Renal cortical epithelial cell (primary cell): ENCODE results near the gene ABHD14A. TPM values are rescaled to one million over a fixed set of nuclear protein-coding genes. Genes with fewer than 3 reads are reported as not detected.
"Not testable (repeated sequence)": the region's sequence is repeated elsewhere in the genome, so short reads cannot be mapped to it uniquely, and the experiment has no call there.

Experiments
- DNase-seq: peaks from one replicate; pipeline ENCODE4 v3.0.0-alpha.2; 2011; ENCODE audit warnings: low read depth
- total RNA-seq: library from RNA; depleted of rRNA; stranded (reverse); fragments of >200 nt; gene quantifications from 2 replicates; pipeline ENCODE4 v1.2.3, GENCODE V29; 2014

Gene ABHD14A
- 8.7 and 16.3 TPM in 2 replicates for total RNA-seq

- no peak for DNase-seq
These were observed at the start of gene ABHD14A for GRCh38 chr3:51974963-51975851. TSS of gene ABHD14A (plus strand) at chr3:51975064. CDS start at chr3:51975136, 72 bp downstream.

- DNase-seq, result no peak
These were observed 47.5 kb upstream of the ABHD14A start for GRCh38 chr3:51927061-51927977.

GRCh38 chr3:51928438-51928837 is 46.4 kb upstream of the ABHD14A start:
- DNase-seq, result no peak

GRCh38 chr3:51928981-51929380 is 45.9 kb upstream of the ABHD14A start:
- not testable (repeated sequence) for DNase-seq

DNA sequence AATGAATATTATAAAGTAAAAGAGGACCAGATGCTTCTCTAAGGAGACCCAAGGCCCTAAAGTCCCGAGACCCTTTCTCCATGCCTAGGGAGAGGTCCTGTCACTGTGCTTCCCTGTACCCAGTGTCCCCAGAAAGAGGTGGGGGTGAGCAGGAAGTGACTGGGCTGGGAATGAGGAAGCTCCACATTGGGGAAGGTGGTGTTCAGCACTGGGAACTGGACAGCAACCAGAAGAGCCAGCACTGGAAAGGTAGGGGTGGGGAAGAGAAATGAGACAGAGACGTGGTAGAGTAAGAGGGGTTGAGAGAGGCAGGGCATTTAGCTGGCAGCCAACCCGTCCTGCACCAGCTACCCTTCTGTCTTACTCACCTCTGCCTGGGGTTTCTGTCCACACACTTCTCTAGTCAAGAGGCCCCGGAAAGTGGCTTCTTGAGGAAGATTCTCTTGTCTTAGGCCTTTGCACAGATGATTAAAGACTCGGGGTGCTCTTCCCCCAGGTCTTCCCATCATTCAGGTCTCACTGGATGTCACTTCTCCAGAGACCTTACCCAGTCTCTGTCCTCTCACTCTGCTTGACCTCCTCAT is 45.4 kb upstream of the ABHD14A start:
- no peak for DNase-seq

GRCh38 chr3:51930439-51930838 is 44.4 kb upstream of the ABHD14A start:
- DNase-seq, result no peak

GRCh38 chr3:51931756-51932155 is 43.1 kb upstream of the ABHD14A start:
- DNase-seq, result no peak

GRCh38 chr3:51932471-51933370 is 42.1 kb upstream of the ABHD14A start:
- no peak for DNase-seq

DNA sequence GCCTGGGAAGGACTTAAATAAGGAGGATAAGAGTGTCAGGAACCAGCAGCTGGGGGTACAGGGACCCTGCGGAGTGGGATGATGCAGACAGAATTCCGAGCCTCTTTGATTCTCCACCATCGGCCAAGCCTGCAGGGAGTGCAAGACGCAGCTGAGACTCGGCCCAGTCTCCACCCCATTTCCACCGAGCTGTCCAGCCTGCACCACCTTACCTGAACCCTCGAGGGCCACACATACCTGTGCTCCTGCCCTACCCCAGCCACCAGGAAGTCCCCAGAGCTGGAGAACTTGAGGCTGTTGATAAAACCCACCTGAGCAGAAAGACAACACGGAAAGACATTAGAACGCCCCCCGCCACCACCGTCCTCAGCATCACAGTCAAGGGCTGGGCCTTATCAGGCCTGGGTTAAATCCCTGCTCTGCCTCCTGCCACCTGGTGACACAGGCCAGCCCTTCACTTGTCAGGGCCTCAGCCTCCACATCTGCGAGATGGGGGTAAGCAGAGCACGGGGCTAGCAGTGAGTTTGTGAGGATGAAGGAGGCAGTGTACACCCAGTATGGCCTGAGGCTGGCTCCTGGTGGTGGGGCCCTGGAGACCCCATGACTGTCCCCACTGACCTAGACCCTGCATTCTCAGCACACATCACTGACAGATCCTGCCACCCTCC is 41.3 kb upstream of the ABHD14A start:
- DNase-seq, result no peak

GRCh38 chr3:51934139-51934850 is 40.6 kb upstream of the ABHD14A start:
- no peak for DNase-seq

GRCh38 chr3:51934991-51935885 is 39.6 kb upstream of the ABHD14A start:
- DNase-seq, result no peak

DNA sequence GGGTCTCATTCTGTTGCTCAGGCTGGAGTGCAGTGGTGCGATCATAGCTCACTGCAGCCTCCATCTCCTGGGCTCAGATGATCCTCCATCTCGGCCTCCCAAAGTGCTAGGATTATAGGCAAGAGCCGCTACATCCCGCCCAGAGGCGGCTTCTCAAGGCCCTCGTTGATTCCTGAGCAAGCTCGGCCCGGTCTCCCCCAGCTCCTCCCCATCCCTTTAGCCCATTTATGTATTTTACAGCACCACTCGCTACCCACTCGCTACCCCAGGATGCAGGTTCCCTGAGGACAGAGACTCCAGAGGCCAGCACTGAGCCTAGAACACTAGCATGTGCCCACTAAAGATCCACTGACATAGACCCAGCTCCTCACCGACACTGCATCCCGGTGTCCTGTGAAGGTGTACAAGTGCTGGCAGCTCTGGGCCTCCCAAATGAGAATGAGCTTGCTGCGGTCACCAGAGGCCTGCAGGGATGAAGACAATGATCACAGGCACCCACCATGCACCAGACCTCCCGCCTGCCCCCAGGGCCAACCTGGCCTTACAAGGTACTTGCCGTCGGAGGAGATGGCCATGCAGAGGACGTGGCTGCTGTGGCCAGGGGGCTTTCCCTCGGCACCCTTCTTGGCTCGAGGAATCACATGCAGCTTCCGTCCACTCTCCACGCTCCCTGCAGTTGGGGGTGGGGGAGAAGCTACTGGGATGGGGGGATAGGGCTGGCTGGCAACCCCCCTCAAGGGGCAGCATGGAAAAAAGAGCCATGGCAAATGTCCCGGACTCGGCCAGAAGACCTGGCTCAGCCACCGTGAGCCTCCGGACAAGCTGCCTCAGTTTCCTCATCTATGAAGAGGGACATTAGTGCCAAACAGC is 38.7 kb upstream of the ABHD14A start:
- DNase-seq, result no peak

GRCh38 chr3:51937014-51937413 is 37.9 kb upstream of the ABHD14A start:
- no peak for DNase-seq

- DNase-seq, result no peak
These were observed 37.0 kb upstream of the ABHD14A start for GRCh38 chr3:51937611-51938450.

- no peak for DNase-seq
These were observed 36.0 kb upstream of the ABHD14A start for GRCh38 chr3:51938780-51939425.
